Measurements from ENCODE around the gene HYAL2. TPM values are rescaled to one million over a fixed set of nuclear protein-coding genes. Genes with fewer than 3 reads are reported as not detected.
"Not testable (repeated sequence)": the region's sequence is repeated elsewhere in the genome, so short reads cannot be mapped to it uniquely, and the experiment has no call there.

HYAL2 gene
- total RNA-seq, 1 experiment from 2014 or later = 61.4 TPM

GRCh38 chr3:50297896-50298725 lies 24.4 kb downstream of the HYAL2 start:
- in situ Hi-C loops (cut with HindIII; ENCODE audit: low pct_unique_long_range_greater_than_20kb, low sequenced_read_pairs) = no loop called here
- no peak for DNase-seq (ENCODE audit: low read depth)

DNA sequence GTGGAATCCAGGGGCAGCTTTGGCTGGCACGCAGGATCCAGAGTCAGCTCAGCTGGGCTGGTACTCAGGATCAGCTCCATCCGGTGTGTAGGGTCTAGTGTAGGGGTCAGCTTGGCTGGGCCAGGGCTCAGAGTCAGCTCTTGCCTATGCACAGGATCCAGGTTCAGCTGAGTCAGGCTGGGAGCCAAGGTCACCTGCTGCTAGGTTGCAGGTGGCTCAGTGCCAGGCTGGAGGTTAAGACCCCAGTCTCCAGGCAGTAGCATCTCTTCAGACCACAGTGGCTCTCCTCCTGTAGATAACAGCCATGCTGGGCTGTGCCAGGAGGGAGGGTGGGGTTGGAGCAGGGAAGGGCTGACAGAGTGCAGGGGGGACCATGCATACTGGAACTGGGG lies 25.2 kb downstream of the HYAL2 start:
- no peak for DNase-seq (ENCODE audit: low read depth)
- in situ Hi-C loops (cut with HindIII; ENCODE audit: low pct_unique_long_range_greater_than_20kb, low sequenced_read_pairs) = no loop called here

DNA sequence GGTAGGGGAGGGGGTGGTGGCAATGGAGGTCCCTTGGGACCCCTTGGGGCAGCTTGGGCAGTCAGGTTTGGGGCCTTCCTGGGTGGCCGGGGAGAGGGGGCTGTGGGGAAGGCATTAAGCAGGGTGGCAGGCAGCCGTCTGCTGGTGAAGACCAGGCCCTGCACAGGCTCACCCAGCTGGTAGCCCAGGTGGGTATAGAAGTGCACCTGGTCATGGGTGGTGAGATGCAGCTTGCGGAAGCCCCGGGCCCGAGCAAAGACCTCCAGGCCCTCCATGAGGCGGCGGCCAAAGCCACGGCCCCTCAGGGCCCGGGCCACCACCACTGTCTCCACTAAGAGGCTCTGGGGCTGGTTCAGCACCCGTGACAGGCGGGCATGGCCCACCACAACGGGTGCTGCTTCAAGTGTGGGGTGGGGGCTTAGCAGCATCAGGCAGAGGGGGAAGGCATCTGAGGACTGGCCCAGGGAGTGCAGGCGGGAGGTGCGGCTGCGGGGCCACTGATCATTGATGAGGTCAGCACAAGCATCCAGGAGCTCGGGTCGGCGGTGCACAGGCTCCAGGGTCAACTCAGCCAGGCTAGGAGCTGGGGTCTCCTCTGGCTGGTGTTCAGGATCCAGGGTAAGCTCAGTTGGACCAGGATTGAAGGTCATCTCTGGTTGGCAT lies 25.7 kb downstream of the HYAL2 start:
- no peak for DNase-seq (ENCODE audit: low read depth)
- in situ Hi-C loops (cut with HindIII; ENCODE audit: low pct_unique_long_range_greater_than_20kb, low sequenced_read_pairs) = no loop called here

- no peak for DNase-seq (ENCODE audit: low read depth)
- in situ Hi-C loops (cut with HindIII; ENCODE audit: low pct_unique_long_range_greater_than_20kb, low sequenced_read_pairs) = no loop called here
These were observed 26.8 kb downstream of the HYAL2 start for GRCh38 chr3:50295553-50296431.

DNA sequence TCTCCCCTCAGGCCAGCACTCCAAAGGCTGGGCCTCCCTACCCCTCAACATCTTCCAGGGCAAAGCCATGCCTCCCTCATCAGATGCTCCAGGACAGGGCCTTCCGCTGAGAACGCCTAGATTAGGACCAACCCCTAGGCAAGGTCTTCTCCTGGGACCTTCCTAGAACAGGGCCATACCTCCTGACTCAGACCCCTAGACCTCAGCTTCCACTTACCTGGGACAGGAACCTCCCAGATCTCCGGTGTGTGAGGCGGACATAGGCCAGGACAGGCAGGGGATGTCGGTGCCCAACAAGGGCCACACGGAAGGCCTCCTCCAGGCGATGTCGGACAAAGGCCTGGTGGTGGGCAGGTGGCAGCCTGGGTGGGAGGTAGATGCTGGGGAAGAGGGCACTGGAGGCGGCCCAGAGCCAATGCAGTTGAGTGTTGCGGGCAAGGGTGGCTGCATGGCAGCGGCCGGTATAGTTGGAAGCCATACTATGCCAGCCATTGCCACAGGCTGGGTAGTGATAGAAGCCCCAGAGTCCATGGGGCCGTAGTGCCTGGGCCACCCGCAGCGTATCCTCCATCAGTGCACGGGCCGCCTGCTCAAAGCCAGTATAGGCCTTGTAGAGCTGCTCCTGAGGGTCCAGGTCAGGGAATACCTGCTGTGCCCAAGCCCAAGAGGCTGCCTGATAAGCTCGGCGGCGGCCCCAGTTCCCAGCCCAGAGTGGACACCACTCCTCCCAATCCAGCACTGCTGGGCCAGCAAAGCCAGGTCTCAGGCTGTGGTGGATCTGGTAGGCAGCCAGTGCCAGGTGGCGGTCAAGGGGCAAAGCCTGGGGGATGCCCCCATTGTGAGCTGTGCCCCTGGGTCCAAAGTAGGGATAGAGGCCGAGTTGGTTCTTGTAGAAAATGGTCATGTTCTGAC lies 27.8 kb downstream of the HYAL2 start:
- in situ Hi-C loops (cut with HindIII; ENCODE audit: low pct_unique_long_range_greater_than_20kb, low sequenced_read_pairs) = no loop called here
- no peak for DNase-seq (ENCODE audit: low read depth)

GRCh38 chr3:50294089-50294488 lies 28.5 kb downstream of the HYAL2 start:
- no peak for DNase-seq (ENCODE audit: low read depth)
- in situ Hi-C loops (cut with HindIII; ENCODE audit: low pct_unique_long_range_greater_than_20kb, low sequenced_read_pairs) = no loop called here

- in situ Hi-C loops (cut with HindIII; ENCODE audit: low pct_unique_long_range_greater_than_20kb, low sequenced_read_pairs) = no loop called here
- no peak for DNase-seq (ENCODE audit: low read depth)
These were observed 29.3 kb downstream of the HYAL2 start for GRCh38 chr3:50293079-50293801.

- in situ Hi-C loops (cut with HindIII; ENCODE audit: low pct_unique_long_range_greater_than_20kb, low sequenced_read_pairs) = no loop called here
- peak; percentile 89 for DNase-seq (ENCODE audit: low read depth)
These were observed 30.1 kb downstream of the HYAL2 start, which contains the start of gene IFRD2 for GRCh38 chr3:50292159-50293078. Gene IFRD2, minus strand, starts transcription at chr3:50292429. Its CDS starts 155 bp downstream, at chr3:50292274.

- no peak for DNase-seq (ENCODE audit: low read depth)
- in situ Hi-C loops (cut with HindIII; ENCODE audit: low pct_unique_long_range_greater_than_20kb, low sequenced_read_pairs) = no loop called here
These were observed 32.3 kb downstream of the HYAL2 start for GRCh38 chr3:50290161-50290641.

GRCh38 chr3:50289130-50289529 lies 33.4 kb downstream of the HYAL2 start:
- in situ Hi-C loops (cut with HindIII; ENCODE audit: low pct_unique_long_range_greater_than_20kb, low sequenced_read_pairs) = no loop called here
- DNase-seq (ENCODE audit: low read depth) = no peak

DNA sequence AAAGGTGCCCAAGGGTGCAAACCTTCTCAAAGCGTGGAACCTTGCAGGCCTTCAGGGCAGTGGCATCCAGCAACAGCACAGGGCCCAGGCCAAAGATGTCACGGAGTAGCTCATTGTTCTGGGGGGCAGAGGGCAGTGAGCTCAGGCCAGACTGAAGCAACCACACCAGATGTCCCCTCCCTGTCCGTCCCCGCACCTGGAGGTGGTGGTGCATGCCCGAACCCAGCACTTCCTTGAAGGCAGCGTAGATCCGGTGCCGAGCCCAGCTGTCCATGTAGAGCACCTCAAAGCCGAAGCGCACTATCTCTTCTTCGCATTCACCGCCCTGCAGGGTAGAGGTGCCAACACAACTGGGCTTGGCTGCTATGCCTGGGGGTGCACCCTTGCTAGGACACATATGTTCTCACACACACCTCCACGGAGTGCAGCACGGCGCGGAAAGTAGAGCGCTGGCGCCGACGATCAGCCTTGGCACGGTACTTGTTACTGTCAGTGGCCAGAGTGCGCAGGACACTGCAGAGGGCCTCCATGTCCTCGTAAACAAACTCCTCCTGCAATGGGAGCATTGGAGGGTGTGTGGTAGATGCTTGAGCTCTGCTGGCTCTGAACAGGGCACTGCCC lies 34.0 kb downstream of the HYAL2 start:
- in situ Hi-C loops (cut with HindIII; ENCODE audit: low pct_unique_long_range_greater_than_20kb, low sequenced_read_pairs) = no loop called here
- DNase-seq (ENCODE audit: low read depth) = no peak

GRCh38 chr3:50287262-50287661 lies 35.3 kb downstream of the HYAL2 start:
- DNase-seq (ENCODE audit: low read depth) = no peak
- in situ Hi-C loops (cut with HindIII; ENCODE audit: low pct_unique_long_range_greater_than_20kb, low sequenced_read_pairs) = no loop called here

GRCh38 chr3:50286322-50287227 lies 36.0 kb downstream of the HYAL2 start:
- in situ Hi-C loops (cut with HindIII; ENCODE audit: low pct_unique_long_range_greater_than_20kb, low sequenced_read_pairs) = no loop called here
- DNase-seq (ENCODE audit: low read depth) = no peak

DNA sequence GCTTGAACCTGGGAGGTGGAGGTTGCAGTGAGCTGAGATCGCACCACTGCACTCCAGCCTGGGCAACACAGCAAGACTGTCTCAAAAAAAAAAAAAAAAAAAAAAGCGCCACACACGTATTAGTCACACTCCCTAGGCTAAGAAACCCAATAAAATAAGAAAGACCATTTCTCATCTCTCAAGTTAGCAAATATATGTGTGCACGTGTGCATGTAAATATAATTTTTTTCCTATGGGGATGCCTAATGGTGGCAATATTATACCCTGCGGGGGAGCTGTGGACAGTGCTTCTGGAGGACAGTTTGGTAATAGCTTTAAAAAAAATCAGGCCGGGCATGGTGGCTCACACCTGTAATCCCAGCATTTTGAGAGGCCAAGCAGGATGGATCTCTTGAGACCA lies 38.4 kb downstream of the HYAL2 start:
- in situ Hi-C loops (cut with HindIII; ENCODE audit: low pct_unique_long_range_greater_than_20kb, low sequenced_read_pairs); DNase-seq (ENCODE audit: low read depth): not testable (repeated sequence)

All from Caki2 (cell line).